ENCODE results near the gene N4BP2. TPM values are rescaled to one million over a fixed set of nuclear protein-coding genes. Genes with fewer than 3 reads are reported as not detected.

N4BP2 gene
- total and polyA plus RNA-seq, 4 experiments from 2014 or later, result 14.5 to 16.7 (median 14.9) TPM

DNA sequence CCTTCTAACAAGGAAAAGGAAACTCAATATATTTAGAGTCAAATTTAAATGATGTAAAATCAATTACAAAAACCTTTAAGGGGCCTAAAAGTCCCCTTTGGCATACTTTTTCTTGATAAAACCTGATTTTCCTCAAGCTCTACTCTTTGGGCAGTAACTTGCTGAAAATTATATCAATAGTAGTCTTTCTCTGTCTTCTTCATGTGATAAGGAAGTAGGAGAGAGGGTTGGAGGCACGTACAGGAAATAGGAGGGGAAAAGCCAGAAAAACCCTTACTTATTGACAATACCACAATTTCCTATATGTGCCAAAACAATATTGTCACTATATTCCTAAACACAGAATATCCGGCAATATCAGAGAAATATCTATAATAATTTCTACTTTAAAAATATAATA lies 149.8 kb downstream of the N4BP2 start:
- CTCF ChIA-PET (ENCODE audit: partially characterized antibody), result interaction anchor here (1.3 to 3.3 kb wide), 9 partner anchors 9 to 103 kb away, joined by 4 to 31 read pairs (median 9); partner anchors contain the start of gene RHOH
- Mint-ChIP-seq H3K4me1 (peaks cover 56 to 86% (median 68%) of the 10 kb centered on the region in 4 donors), H3K27ac (peak overlapping the region; percentile 92 to 100 (median 96)), H3K4me3 (peak overlapping the region; percentile 86 to 100 (median 96)), H3K9me3 (peaks cover 0 to 4% (median 0%) of the 10 kb centered on the region in 8 donors), H3K27me3 (no peaks in the 10 kb centered on the region), H3K36me3 (peaks cover 45 to 69% of the 10 kb centered on the region in 2 donors)
- Histone ChIP-seq H3K27me3 (ENCODE audit: insufficient read depth, low read length) (no peaks in the 10 kb centered on the region), H3K9me3 (ENCODE audit: control insufficient read depth in 1 of 2, low read length in 2 of 2) (no peaks in the 10 kb centered on the region), H3K36me3 (ENCODE audit: insufficient read depth, low read length) (peaks cover 5% of the 10 kb centered on the region), H3K4me1 (ENCODE audit: insufficient read depth, low read length) (peaks cover 82% of the 10 kb centered on the region), H3K4me3 (ENCODE audit: low read length in 2 of 2) (peak overlapping the region; percentile 39 to 67), H3K27ac (ENCODE audit: low read depth, low read length) (peak overlapping the region; percentile 99)
- intact Hi-C loops (cut with micrococcal nuclease), result loop anchor here (1.0 kb wide), 1 partner anchor 8 kb away; no protein-coding TSS in a partner anchor
- POLR2A ChIA-PET (ENCODE audit: partially characterized antibody), result interaction anchor here (1.0 to 27.4 kb wide), 9 partner anchors 7 to 111 kb away, joined by 3 to 1182 read pairs (median 29); partner anchors contain the start of gene RHOH
- peak in 1 of 5 donors; percentile 60 for DNase-seq

Other genes starting within 250 kb of the N4BP2 start
- gene PDS5A, start 78.9 kb upstream of the N4BP2 start, total RNA-seq, result 10 to 100 TPM; 96.9 to 97.6 TPM
- gene PDS5A, start 78.9 kb upstream of the N4BP2 start, polyA plus RNA-seq, result 10 to 100 TPM; 27.4 to 56.6 TPM
- gene RHOH, start 140.2 kb downstream of the N4BP2 start, total RNA-seq, result 100 to 1,000 TPM; 198 to 200 TPM
- gene RHOH, start 140.2 kb downstream of the N4BP2 start, polyA plus RNA-seq, result 100 to 1,000 TPM; 266 to 486 TPM

Measured in CD4-positive, alpha-beta memory T cell (primary cell).